Astrocyte of the spinal cord (primary cell): ENCODE data around the gene CYP1A2.
"Not testable (repeated sequence)": the region's sequence is repeated elsewhere in the genome, so short reads cannot be mapped to it uniquely, and the experiment has no call there.

Experiments
- DNase-seq: peaks from one replicate; pipeline ENCODE4 v3.0.0; 2011; ENCODE audit warnings: low read depth, low spot score
- H3K4me3 ChIP-seq: 2 replicates; pipeline ENCODE4 v1.5.1; 2011; ENCODE audit warnings: low read depth, mild to moderate bottlenecking, low read length, moderate library complexity
- in situ Hi-C: cut with HindIII; loops from 2 replicates; pipeline ENCODE4 v1.10.0; 2017; ENCODE audit warnings: low sequenced_read_pairs
- TF ChIP-seq, protein P1 (sequence below): IDR thresholded peaks from 2 replicates; pipeline ENCODE4 v1.5.1; 2012; ENCODE audit warnings: low read depth, mild to moderate bottlenecking, low read length, inconsistent platforms

The CYP1A2 gene

DNA sequence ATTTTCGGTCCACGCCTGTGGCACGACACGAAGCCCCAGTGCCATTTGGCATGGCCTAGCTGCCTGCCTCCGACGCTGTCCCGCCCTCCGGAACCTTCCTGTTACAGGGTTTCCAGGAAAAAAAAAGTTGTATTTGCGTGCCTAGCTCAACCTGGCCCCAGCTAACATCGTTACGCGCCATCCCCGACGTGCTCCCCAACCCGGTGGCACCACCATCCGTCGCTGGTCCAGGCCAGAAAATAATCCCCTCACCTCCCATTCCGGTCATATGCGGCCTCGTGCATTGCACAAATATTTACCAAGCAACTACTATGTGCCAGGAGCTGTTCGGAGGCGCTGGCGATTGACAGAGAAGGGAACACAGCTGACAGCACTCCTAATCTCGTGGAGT, 21.9 kb upstream of the CYP1A2 start:
- TF ChIP-seq, protein P1, sequence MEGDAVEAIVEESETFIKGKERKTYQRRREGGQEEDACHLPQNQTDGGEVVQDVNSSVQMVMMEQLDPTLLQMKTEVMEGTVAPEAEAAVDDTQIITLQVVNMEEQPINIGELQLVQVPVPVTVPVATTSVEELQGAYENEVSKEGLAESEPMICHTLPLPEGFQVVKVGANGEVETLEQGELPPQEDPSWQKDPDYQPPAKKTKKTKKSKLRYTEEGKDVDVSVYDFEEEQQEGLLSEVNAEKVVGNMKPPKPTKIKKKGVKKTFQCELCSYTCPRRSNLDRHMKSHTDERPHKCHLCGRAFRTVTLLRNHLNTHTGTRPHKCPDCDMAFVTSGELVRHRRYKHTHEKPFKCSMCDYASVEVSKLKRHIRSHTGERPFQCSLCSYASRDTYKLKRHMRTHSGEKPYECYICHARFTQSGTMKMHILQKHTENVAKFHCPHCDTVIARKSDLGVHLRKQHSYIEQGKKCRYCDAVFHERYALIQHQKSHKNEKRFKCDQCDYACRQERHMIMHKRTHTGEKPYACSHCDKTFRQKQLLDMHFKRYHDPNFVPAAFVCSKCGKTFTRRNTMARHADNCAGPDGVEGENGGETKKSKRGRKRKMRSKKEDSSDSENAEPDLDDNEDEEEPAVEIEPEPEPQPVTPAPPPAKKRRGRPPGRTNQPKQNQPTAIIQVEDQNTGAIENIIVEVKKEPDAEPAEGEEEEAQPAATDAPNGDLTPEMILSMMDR = no peak
- no peak for DNase-seq

DNA sequence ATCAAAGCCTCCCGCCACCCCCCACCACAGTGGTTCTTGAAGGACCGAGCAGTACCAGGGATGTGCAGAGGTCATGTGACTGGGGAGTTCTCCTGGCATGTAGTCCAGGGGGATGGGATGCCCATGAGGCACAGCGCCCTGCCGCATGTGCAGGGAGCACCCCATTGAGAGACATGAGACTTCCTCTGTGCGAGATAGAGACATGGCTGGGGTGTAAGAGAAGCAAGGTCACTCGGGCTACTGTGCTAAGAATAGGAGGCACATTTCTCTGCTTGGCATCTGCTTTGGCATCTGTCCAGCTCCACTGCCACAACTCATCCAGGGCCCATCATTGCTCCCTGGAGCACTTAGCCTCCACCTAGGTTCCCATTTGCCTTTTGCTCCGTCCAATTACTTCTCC, 20.9 kb upstream of the CYP1A2 start:
- DNase-seq = no peak
- in situ Hi-C loops = no loop called here
- TF ChIP-seq, protein P1 = no peak
- no peak overlapping the region for H3K4me3 ChIP-seq

More for the DNA sequence above, 21.9 kb upstream of the CYP1A2 start:
- peak overlapping the region; percentile 34 for H3K4me3 ChIP-seq
- in situ Hi-C loops = no loop called here

DNA sequence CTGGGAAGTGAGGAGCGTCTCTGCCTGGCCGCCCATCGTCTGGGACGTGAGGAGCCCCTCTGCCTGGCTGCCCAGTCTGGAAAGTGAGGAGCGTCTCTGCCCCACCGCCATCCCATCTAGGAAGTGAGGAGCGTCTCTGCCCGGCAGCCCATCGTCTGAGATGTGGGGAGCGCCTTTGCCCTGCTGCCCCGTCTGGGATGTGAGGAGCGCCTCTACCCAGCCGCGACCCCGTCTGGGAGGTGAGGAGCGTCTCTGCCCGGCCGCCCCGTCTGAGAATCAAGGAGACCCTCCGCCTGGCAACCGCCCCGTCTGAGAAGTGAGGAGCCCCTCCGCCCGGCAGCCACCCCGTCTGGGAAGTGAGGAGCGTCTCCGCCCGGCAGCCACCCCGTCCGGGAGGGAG, 19.9 kb upstream of the CYP1A2 start:
- in situ Hi-C loops, H3K4me3 ChIP-seq, DNase-seq: not testable (repeated sequence)

DNA sequence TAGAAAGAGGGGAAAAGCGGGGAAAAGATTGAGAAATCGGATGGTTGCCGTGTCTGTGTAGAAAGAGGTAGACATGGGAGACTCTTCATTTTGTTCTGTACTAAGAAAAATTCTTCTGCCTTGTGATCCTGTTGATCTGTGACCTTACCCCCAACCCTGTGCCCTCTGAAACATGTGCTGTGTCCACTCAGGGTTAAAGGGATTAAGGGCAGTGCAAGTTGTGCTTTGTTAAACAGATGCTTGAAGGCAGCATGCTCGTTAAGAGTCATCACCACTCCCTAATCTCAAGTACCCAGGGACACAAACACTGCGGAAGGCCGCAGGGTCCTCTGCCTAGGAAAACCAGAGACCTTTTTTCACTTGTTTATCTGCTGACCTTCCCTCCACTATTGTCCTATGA, 19.3 kb upstream of the CYP1A2 start:
- in situ Hi-C loops, H3K4me3 ChIP-seq, DNase-seq: not testable (repeated sequence)

DNA sequence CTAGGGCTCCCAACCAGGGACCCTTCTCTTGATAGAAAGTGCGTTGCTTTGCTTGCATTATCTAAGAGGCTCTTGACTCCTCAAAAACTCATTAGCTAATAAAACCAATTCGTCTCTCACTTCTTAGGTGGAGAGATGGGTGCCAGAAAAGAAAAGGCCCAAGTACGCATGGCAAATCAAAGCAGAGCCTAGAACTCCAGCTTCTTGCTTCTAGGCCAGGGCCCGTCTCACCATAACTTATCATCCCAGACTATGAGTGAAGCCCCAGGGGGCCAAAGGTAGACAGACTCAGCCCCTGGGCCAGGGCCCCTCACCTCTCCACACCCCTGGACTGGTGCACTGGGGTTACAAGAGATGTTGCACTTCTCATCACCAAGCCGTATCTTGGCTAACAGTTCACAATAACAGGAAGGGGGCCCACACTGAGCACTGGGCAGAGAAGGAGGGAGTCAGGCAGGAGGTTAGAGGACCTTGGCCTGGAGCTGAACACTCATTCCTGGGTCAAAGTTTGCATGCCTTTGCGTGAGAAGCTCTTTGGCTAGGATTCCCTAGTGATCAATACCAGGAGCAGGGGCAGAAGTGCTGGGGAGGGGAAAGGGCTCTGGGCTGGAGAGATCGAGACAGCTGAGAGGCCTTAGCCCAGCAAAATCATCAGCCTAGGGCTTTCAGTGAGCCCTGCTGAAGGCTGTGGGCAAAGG, 17.9 kb upstream of the CYP1A2 start:
- in situ Hi-C loops = no loop called here
- DNase-seq = no peak
- H3K4me3 ChIP-seq = no peak overlapping the region
- TF ChIP-seq, protein P1 = no peak

DNA sequence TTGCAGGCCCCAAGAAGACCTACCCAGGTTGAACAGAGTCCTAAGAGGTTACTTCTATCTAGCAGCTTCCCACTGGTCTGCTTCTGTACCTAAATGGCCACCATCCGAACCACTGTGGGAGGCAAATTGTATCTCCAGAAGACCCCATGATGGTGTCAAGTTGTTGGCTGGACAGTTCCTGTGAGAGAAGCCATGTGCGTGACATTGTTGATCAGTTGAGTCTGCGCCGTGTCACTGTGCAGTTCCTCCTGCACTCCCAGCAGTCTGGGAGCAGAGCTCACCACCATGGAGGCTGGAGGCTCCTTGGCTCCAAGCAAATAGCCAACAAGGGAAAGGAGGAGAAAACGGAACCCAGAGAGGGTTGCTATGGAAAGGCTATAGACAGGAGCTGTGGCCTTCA, 15.8 kb upstream of the CYP1A2 start:
- DNase-seq = no peak
- H3K4me3 ChIP-seq = no peak overlapping the region
- TF ChIP-seq, protein P1 = no peak
- in situ Hi-C loops = no loop called here

DNA sequence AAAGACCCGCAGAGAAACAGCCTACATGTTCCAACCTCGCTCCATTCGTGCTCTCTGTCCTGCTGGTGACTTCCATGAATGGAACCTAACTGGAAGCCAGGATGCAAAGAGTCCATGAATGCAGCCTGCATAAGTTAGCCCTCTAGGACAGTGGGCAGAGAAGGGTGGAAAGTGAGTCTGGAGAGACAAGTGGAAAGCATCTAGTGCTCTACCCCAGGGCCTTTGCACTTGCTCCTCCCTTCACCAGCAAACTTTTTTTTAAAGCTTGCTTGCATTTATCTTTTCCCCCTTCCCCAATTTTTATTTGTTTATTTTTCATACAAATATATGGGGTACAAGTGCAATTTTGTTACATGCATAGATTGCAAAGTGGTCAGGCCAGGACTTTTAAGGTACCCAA, 15.4 kb upstream of the CYP1A2 start:
- H3K4me3 ChIP-seq = no peak overlapping the region
- in situ Hi-C loops = no loop called here
- TF ChIP-seq, protein P1 = no peak
- DNase-seq = no peak

DNA sequence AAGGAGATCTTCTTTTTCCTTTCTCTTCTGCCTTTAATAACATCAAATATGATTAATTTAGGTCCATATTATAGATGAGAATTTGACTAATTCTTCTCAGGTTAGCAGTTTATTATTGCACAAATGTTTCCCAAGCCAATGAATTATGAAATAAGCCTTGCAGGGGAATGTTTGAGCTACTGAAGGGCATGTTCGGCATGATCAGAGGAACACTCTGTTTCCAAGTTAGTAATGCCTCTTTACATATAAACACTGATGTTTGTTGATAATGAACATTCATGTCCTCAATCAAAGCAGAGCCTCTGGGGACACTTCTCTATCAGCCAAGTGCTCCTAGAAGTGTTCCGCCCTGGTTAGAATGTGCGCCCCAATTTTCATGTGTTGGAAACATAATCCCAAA, 13.3 kb upstream of the CYP1A2 start:
- TF ChIP-seq, protein P1 = no peak
- in situ Hi-C loops = no loop called here
- DNase-seq = no peak
- H3K4me3 ChIP-seq = no peak overlapping the region

DNA sequence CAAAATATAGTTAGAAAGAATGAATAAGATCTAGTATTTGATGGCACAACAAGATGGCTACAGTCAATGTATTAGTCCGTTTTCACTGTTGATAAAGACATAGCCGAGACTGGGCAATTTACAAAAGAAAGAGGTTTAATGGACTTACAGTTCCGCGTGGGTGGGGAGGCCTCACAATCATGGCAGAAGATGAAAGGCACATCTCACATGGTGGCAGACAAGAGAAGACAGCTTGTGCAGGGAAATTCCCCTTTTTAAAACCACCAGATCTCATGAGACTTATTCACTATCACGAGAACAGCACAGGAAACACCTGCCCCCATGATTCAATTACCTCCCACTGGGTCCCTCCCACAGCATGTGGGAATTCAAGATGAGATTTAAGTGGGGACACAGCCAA, 10.4 kb upstream of the CYP1A2 start:
- DNase-seq, in situ Hi-C loops, H3K4me3 ChIP-seq: not testable (repeated sequence)
